SIG-M5 (cell line): Measurements from ENCODE around the gene SBF2.
"Not testable (repeated sequence)": the region's sequence is repeated elsewhere in the genome, so short reads cannot be mapped to it uniquely, and the experiment has no call there.

Experiments
- DNase-seq: peaks from one replicate; lab custom pipeline; 2025; lab: John Stamatoyannopoulos, UW

The SBF2 gene

GRCh38 chr11:10117709-10118351, 176.2 kb downstream of the SBF2 start:
- no peak for DNase-seq

- no peak for DNase-seq
Observed at GRCh38 chr11:10116588-10116987, 177.4 kb downstream of the SBF2 start.

- DNase-seq = no peak
Observed at GRCh38 chr11:10114593-10115404, 179.2 kb downstream of the SBF2 start.

GRCh38 chr11:10113852-10114251, 180.2 kb downstream of the SBF2 start:
- no peak for DNase-seq

GRCh38 chr11:10109806-10110205, 184.2 kb downstream of the SBF2 start:
- DNase-seq = no peak

GRCh38 chr11:10108915-10109680, 184.9 kb downstream of the SBF2 start:
- DNase-seq = no peak

- DNase-seq = no peak
Observed at GRCh38 chr11:10107497-10107896, 186.5 kb downstream of the SBF2 start.

GRCh38 chr11:10097615-10098014, 196.4 kb downstream of the SBF2 start:
- no peak for DNase-seq

- no peak for DNase-seq
Observed at GRCh38 chr11:10096987-10097386, 197.0 kb downstream of the SBF2 start.

- no peak for DNase-seq
Observed at GRCh38 chr11:10095412-10096208, 198.4 kb downstream of the SBF2 start.

- no peak for DNase-seq
Observed at GRCh38 chr11:10092426-10092825, 201.6 kb downstream of the SBF2 start.

GRCh38 chr11:10091314-10092045, 202.5 kb downstream of the SBF2 start:
- DNase-seq = no peak

- not testable (repeated sequence) for DNase-seq
Observed at GRCh38 chr11:10087923-10088225, 206.1 kb downstream of the SBF2 start.

- no peak for DNase-seq
Observed at GRCh38 chr11:10087186-10087922, 206.7 kb downstream of the SBF2 start.

- DNase-seq = no peak
Observed at GRCh38 chr11:10080138-10080537, 213.9 kb downstream of the SBF2 start.

GRCh38 chr11:10076458-10077141, 217.4 kb downstream of the SBF2 start:
- no peak for DNase-seq

- no peak for DNase-seq
Observed at GRCh38 chr11:10075141-10075540, 218.9 kb downstream of the SBF2 start.

GRCh38 chr11:10072841-10073240, 221.2 kb downstream of the SBF2 start:
- DNase-seq = no peak

- DNase-seq = no peak
Observed at GRCh38 chr11:10072142-10072541, 221.9 kb downstream of the SBF2 start.

- no peak for DNase-seq
Observed at GRCh38 chr11:10067629-10068300, 226.3 kb downstream of the SBF2 start.
